Measurements from ENCODE around the gene CDCA8.

CDCA8 gene

DNA sequence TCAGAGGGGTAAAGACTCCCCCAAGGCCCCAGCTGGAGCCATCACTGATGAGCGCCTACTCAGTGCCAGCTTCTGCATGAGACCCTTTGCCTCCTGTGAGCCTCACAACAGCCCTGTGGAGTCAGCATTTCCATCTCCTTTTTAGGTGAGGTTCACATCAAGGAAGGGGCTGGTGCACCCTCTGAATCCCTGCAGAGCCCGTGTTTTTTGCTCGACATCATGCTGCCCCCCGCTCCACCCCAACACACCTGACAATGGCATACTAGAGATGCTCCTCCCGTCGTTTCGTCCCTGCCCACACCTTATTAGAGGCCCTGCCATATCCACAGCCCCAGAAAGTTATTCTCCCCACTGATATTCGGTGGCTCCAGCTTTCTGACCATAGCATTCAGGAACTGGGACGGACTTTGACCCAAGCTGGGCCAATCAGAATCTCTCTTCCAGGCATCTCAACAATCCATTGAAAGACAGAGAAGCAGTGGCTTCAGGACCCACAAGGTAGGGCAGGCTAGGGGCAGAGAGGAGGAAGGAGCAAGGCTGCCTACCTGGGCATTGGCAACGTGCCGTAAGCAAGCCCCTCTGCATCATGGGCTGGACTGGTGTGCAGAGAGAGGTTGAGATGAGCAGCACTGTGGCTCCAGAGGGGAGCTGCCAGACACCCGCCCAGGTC is 39.9 kb downstream of the CDCA8 start:
- TF ChIP-seq, protein P1, sequence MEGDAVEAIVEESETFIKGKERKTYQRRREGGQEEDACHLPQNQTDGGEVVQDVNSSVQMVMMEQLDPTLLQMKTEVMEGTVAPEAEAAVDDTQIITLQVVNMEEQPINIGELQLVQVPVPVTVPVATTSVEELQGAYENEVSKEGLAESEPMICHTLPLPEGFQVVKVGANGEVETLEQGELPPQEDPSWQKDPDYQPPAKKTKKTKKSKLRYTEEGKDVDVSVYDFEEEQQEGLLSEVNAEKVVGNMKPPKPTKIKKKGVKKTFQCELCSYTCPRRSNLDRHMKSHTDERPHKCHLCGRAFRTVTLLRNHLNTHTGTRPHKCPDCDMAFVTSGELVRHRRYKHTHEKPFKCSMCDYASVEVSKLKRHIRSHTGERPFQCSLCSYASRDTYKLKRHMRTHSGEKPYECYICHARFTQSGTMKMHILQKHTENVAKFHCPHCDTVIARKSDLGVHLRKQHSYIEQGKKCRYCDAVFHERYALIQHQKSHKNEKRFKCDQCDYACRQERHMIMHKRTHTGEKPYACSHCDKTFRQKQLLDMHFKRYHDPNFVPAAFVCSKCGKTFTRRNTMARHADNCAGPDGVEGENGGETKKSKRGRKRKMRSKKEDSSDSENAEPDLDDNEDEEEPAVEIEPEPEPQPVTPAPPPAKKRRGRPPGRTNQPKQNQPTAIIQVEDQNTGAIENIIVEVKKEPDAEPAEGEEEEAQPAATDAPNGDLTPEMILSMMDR (IDR thresholded peaks at IDR 0.05) = no peak

GRCh38 chr1:37734629-37735591 is 42.6 kb downstream of the CDCA8 start:
- TF ChIP-seq, protein P1 (IDR thresholded peaks at IDR 0.05) = no peak

DNA sequence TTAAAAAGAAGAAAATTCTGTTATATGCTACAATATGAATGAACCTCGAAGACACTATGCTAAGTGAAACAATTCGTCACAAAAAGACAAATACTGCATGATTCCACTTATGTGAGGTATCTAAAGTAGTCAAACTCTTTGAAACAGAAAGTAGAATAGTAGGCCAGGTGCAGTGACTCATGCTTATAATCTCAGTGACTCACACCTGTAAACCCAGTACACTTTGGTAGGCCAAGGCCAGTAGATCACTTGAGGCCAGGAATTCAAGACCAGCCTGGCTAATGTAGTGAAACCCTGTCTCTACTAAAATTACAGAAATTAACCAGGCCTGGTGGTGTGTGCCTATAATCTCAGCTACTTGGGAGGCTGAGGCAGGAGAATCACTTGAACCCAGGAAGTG is 46.9 kb downstream of the CDCA8 start:
- TF ChIP-seq, protein P1 (IDR thresholded peaks at IDR 0.05) = no peak

GRCh38 chr1:37741130-37741529 is 48.8 kb downstream of the CDCA8 start:
- TF ChIP-seq, protein P1 (IDR thresholded peaks at IDR 0.05) = no peak

- TF ChIP-seq, protein P1 (IDR thresholded peaks at IDR 0.05) = no peak
Measured at GRCh38 chr1:37741662-37742061, 49.3 kb downstream of the CDCA8 start.

DNA sequence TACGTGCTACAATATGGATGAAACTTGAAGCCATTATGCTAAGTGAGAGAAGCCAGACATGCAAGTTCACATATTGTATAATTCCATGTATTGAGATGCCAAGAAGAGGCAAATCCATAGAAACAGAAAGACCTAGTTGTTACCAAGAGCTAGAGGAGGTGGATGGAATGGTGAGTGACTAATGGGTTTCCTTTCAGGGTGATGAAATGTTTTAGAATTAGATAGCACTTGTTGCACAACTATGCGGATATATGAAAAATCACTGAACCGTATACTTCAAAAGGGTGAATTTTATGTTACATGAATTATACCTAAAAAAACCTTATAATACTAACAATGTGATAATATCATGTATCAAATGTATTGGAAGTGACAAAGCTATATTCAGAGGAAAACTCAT is 54.5 kb downstream of the CDCA8 start:
- TF ChIP-seq, protein P1 (IDR thresholded peaks at IDR 0.05) = no peak

GRCh38 chr1:37748565-37748964 is 56.2 kb downstream of the CDCA8 start:
- TF ChIP-seq, protein P1 (IDR thresholded peaks at IDR 0.05) = no peak

Measured in LNCAP (cell line).